DMS153 treated with DMSO at 0.1 percent for 48 hours (cell line): ENCODE data around the gene THAP9.
"Not testable (repeated sequence)": the region's sequence is repeated elsewhere in the genome, so short reads cannot be mapped to it uniquely, and the experiment has no call there.

Experiments used
- DNase-seq: peaks from one replicate; lab custom pipeline; 2025; ENCODE audit not compliant: unreplicated experiment; lab: John Stamatoyannopoulos, UW

THAP9 gene

GRCh38 chr4:82892467-82892802 lies 8.1 kb upstream of the THAP9 start:
- no peak for DNase-seq

- DNase-seq = no peak
Observed at GRCh38 chr4:82893942-82894341, 6.6 kb upstream of the THAP9 start.

DNA sequence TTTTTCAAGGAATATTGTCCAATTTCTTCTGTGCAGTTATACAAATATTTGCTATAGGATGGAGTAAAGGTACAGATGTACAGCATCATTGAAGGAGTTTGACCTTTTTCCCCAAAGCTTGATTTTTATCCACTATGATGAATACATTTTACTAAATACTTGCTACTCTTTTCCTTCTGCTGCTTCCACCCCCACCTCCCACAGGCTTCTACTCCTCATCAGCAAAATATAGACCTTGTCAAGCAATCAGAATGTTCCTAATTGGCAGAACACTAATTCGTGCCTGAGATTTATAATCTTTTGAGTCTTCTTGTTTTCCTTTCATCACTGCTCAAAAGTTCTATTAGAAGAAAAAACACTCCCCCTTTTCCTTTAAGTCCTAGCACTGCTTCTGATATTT lies 3.8 kb upstream of the THAP9 start:
- DNase-seq = no peak

GRCh38 chr4:82898322-82899243 lies 2.0 kb upstream of the THAP9 start:
- DNase-seq = no peak

- no peak for DNase-seq
Observed at GRCh38 chr4:82899374-82900065, 1.0 kb upstream of the THAP9 start.

- peak; percentile 69 for DNase-seq
Observed at GRCh38 chr4:82900066-82900410, 497 bp upstream of the THAP9 start.

DNA sequence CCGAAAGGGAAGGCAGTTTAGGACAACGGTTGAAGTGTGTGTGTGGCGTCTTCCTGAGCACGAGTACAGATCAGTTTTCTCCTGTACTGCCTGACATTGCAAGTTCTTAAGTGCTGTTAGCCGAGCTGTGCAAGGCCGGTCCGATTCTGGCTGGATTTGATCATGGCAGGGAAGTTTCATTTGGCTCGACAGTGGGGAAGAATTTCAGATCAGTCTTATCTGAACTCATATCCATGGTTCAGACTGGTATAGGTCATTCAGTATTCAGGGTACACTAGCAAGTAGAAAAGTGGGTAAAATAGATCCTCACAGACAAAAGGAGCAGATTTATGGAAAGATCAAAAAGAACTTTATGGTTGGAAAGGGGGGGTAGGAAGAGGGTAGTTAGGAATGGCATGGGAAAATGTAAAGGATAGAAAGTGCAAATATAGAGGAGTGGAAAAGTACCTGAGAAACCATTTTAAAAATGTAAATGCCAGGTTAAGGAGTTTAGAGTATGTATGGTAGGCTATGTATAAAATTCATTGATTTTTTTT lies 716 bp downstream of the THAP9 start:
- DNase-seq = no peak

DNA sequence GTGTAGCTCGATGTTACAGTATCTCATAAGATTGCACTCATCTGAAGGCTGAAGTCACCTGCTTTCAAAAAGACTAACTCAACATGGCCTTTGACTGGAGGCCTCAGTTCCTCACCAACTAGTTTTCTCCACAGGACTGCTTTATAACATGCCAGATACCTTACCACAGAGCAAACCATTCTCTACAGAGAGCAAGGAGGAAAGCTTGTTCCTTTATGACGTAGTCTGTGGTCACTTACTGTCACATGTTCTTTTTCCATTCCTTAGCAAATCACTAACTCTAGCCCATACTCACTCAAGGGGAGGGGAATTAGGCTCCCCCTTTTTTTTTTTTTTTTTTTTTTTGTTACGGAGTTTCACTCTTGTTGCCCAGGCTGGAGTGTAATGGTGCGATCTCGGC lies 3.2 kb downstream of the THAP9 start:
- DNase-seq = no peak

DNA sequence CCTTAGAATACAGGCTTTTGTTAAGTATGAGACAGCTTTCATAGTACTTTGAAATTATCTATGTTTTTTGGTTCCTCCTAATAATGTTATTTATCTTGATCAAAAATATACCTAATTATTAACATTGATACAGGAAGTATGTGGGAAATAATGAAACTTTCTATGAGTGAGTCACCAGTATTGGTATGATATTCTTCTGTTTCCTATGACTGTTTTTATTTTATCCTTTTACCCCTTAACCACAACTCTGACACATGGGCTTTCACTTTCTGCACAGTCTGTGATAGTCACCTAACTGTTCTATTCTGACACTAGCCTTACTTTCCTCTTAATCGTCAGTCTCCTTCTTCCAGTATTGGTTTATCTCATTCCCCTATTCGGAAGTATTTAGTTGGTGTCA lies 4.7 kb downstream of the THAP9 start:
- no peak for DNase-seq

GRCh38 chr4:82906469-82906868 lies 5.9 kb downstream of the THAP9 start:
- DNase-seq = no peak

- DNase-seq = no peak
Observed at GRCh38 chr4:82909326-82909725, 8.8 kb downstream of the THAP9 start.

- no peak for DNase-seq
Observed at GRCh38 chr4:82913305-82913704, 12.8 kb downstream of the THAP9 start.

DNA sequence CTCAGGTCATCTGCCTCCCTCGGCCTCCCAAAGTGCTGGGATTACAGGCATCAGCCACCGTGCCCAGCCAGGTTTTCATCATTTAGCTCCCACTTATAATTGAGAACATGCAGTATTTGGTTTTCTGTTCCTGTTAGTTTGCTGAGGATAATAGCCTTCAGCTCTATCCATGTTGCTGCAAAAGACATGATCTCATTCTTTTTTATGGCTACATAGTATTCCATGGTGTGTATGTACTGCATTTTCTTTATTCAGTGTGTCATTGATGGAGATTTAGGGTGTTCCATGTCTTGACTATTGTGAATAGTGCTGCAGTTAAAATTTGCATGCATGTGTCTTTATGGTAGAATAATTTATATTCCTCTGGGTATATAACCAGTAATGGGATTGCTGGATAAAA lies 13.4 kb downstream of the THAP9 start:
- not testable (repeated sequence) for DNase-seq

- DNase-seq = no peak
Observed at GRCh38 chr4:82918091-82918490, 17.6 kb downstream of the THAP9 start.

- no peak for DNase-seq
Observed at GRCh38 chr4:82919386-82919785, 18.9 kb downstream of the THAP9 start.

- DNase-seq = no peak
Observed at GRCh38 chr4:82921795-82922194, 21.3 kb downstream of the THAP9 start.

DNA sequence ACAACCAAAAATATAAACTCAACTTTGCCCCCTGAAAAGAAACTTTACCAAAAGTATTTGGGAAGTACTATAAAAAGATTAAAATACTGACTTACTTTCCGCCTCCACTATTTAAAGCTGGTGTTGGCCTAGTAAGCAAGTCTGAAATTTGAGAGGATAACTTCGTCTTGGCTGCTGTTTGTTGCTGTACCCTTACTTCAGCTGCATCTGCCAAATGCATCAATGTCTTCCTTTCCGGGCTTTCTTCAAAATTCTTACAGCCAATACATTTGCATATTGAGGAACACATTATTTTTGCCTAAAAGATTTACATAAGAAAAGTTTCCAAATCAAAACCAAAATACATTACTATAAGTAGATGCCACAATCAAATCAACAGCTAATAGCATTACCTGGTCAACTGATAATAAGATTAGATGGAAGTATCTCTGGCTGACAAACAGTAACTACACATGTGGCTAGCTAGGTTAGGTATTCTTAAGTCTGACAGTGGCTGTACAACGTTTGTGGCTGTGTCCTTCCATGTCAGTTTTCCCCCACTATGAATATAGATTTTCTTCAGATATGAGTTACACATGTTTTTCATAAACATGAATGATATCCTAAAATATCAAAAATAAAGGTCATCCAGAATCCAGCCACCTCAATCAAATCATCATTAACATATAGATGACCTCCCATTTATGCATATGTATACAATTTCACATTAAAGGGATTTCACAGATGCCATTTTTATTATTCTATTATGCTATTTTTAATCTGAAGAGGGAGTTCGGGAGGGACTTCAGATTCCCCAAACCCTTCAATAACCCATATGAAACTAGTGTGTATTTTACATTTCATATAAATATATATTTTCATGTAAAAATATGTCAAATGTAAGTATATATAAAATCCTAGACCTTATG lies 30.6 kb downstream of the THAP9 start:
- no peak for DNase-seq

- DNase-seq = no peak
Observed at GRCh38 chr4:82934441-82934840, 33.9 kb downstream of the THAP9 start.

DNA sequence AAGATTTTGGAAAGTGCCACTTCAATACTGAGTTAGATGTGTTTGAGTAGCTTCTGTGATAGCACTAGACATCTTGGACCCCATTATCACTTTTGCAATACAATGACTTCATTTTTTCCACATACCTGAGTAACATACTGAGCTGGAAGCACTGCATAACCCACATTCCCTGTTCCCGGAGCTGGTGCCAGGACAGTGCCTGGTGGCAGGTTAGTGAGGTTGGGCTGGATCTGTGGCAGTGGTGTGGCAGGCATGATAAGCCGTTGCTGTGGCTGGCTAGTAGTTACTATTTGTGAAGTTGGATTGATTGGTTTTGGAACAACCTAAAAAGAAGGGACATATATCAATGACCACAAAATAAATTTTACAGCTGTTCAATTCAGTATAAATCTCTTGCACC lies 38.9 kb downstream of the THAP9 start:
- DNase-seq = no peak

DNA sequence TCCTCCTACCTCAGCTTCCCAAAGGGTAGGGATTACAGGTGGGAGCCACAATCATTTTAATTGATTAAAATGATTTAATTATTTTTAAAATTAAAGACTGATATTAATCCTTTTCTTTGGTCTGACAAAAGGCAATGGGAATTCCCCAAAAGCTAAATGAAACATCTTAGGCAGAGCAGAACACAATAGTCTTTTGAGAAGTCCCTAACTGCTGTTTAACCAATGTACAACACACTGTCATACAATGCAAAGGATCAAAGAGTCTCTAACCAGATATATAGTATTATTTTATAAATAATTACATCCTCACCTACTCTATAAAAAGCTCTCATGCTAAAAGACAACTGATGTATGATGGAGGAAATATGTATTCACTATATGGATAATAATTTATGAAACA lies 47.0 kb downstream of the THAP9 start:
- no peak for DNase-seq

DNA sequence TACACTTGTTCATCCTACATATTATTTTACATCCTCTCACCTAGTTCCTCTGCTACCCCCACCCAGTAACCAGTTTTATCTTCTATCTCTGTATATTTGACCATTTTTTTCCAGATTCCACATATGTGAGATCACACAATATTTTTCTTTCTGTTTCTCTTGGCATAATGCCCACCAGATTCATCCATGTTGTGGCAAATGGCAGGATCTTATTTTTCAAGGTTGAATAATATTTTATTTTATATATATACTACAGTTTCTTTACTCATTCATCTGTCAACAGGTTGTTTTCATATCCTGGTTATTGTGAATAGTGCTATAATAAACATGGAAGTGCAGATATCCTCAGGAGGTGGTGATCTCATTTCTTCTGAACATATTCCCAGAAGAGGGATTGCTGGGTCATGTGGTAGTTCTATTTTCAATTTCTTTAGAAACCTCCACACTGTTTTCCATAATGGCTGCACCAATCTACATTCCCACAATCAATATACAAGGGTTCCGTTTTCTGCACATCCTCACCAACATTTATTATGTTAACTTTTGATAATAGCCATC lies 48.2 kb downstream of the THAP9 start:
- no peak for DNase-seq
